CD4-positive, alpha-beta memory T cell (primary cell): ENCODE measurements around the gene ZBTB16. TPM values are rescaled to one million over a fixed set of nuclear protein-coding genes. Genes with fewer than 3 reads are reported as not detected.

Experiments used
- CTCF ChIA-PET: fragments of 350-600 bp; sonication (Branson Sonifier 250); formaldehyde crosslinking; loops from one replicate; lab custom pipeline; 2021; ENCODE audit warnings: inconsistent platforms; ENCODE audit not compliant: partially characterized antibody; lab: Charles Lee
- POLR2A ChIA-PET: fragments of 350-600 bp; sonication (Branson Sonifier 250); formaldehyde crosslinking; loops from one replicate; lab custom pipeline; 2021; ENCODE audit not compliant: partially characterized antibody; lab: Charles Lee
- DNase-seq, 5 donors: peaks; one replicate each; pipeline versions ENCODE4 v3.0.0 to v3.0.0-alpha.2; 2020 to 2022; ENCODE audit warnings: mixed read lengths in 1 of 5
- H3K27ac ChIP-seq: one replicate; pipeline ENCODE4 v1.7.0; 2013; ENCODE audit warnings: low read depth, low read length
- H3K27me3 ChIP-seq: 2 replicates; pipeline ENCODE4 v1.7.0; 2013; ENCODE audit warnings: mild to moderate bottlenecking, low read length, moderate library complexity; ENCODE audit not compliant: insufficient read depth
- H3K36me3 ChIP-seq: 2 replicates; pipeline ENCODE4 v1.7.0; 2013; ENCODE audit warnings: mild to moderate bottlenecking, low read length, moderate library complexity; ENCODE audit not compliant: insufficient read depth
- H3K4me1 ChIP-seq: 2 replicates; pipeline ENCODE4 v1.7.0; 2013; ENCODE audit warnings: mild to moderate bottlenecking, low read length, moderate library complexity; ENCODE audit not compliant: insufficient read depth
- H3K4me3 ChIP-seq, 2 donors: one replicate each; pipeline ENCODE4 v1.7.0; 2013; ENCODE audit warnings: low read length in 2 of 2, mild to moderate bottlenecking in 1 of 2
- H3K9me3 ChIP-seq, 2 donors: one replicate each; pipeline ENCODE4 v1.7.0; 2013; ENCODE audit warnings: low read length in 2 of 2, control low read depth in 1 of 2; ENCODE audit not compliant: control insufficient read depth in 1 of 2
- H3K27ac Mint-ChIP-seq, 7 donors: one replicate each; pipeline ENCODE4 v1.8.0; 2020 to 2021; ENCODE audit warnings: mixed read lengths in 7 of 7, mild to moderate bottlenecking in 6 of 7, inconsistent platforms in 3 of 7, moderate library complexity in 3 of 7
- H3K27me3 Mint-ChIP-seq, 2 donors: one replicate each; pipeline ENCODE4 v1.8.0; 2020 to 2021; ENCODE audit warnings: mixed read lengths in 2 of 2
- H3K36me3 Mint-ChIP-seq, 2 donors: one replicate each; pipeline ENCODE4 v1.8.0; 2020 to 2021; ENCODE audit warnings: mixed read lengths in 2 of 2, inconsistent platforms in 1 of 2, mild to moderate bottlenecking in 1 of 2
- H3K4me1 Mint-ChIP-seq, 4 donors: one replicate each; pipeline ENCODE4 v1.8.0; 2020 to 2021; ENCODE audit warnings: mixed read lengths in 4 of 4, mild to moderate bottlenecking in 1 of 4
- H3K4me3 Mint-ChIP-seq, 8 donors: one replicate each; pipeline ENCODE4 v1.8.0; 2020 to 2021; ENCODE audit warnings: mixed read lengths in 8 of 8, mild to moderate bottlenecking in 7 of 8, moderate library complexity in 6 of 8, inconsistent platforms in 3 of 8
- H3K9me3 Mint-ChIP-seq, 8 donors: one replicate each; pipeline ENCODE4 v1.8.0; 2020 to 2021; ENCODE audit warnings: mixed read lengths in 8 of 8, mild to moderate bottlenecking in 5 of 8, inconsistent platforms in 3 of 8, moderate library complexity in 1 of 8
- intact Hi-C: fragments of 100-400 bp; cut with micrococcal nuclease; formaldehyde crosslinking; loops from one replicate; pipeline ENCODE4 v1.15.1; 2023
- polyA plus RNA-seq, 2 donors: library from polyadenylated mRNA; unstranded; fragments of 300-500 nt; fragmentation: Illumina TruSeq; gene quantifications; one replicate each; pipeline ENCODE4 v1.2.3, GENCODE V29; 2021
- total RNA-seq, 2 experiments: library from RNA; stranded (reverse); gene quantifications; one replicate each; pipeline ENCODE4 v1.2.3, GENCODE V29; 2021

Gene ZBTB16
- total and polyA plus RNA-seq, 4 experiments from 2014 or later = 5.6 to 28.4 (median 8.6) TPM

DNA sequence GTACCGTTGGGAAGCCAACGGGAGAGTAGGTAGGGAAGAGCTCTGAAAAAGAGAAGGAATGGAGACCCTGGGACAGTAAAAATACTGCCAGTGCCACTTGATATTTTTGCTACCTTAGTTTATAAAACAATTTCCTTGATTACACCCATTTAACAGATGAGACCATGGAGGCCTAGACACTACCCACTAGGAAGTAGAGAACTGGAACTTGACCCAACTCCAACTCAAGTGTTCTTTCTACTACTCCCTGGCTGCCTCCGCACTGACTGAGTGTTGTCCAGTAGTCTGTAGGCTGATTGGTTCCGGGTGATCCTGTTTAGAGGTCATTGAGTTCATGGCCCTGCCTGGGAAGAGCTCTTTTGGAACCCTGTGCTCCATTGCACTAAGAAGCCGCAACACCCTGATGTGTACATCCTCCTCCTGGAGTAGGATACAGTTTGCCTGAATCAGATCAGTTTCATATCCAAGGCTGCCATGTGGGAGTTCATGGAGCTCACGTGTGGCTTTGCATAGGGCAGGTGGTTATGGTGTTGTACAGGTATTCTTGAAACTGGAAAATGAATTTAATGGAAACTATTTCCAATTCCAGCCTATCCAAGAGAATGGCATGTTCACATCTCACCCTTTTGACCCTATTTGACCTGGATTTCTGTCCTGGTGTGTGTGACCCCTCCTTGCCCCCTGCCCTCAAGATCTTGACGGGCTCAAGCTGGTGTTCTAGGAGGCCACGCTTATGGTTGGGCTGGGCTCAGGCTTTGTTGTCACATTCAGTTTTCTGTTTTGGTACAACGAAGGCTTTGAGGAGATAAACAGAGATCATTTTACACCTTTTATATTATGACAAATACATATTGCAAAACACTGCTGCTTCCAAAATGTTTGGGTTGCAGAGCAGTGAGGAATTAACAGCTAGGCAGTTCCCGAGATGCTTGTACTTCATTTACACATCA lies 134.5 kb downstream of the ZBTB16 start:
- intact Hi-C loops = loop anchor here (1.0 to 5.0 kb wide), 2 partner anchors 34 to 202 kb away; no protein-coding TSS in a partner anchor
- POLR2A ChIA-PET = interaction anchor here (0.9 to 4.0 kb wide), 7 partner anchors 10 to 133 kb away, joined by 3 to 33 read pairs (median 7); no protein-coding TSS in a partner anchor
- peaks cover 8% of the 10 kb centered on the region for H3K4me1 ChIP-seq

DNA sequence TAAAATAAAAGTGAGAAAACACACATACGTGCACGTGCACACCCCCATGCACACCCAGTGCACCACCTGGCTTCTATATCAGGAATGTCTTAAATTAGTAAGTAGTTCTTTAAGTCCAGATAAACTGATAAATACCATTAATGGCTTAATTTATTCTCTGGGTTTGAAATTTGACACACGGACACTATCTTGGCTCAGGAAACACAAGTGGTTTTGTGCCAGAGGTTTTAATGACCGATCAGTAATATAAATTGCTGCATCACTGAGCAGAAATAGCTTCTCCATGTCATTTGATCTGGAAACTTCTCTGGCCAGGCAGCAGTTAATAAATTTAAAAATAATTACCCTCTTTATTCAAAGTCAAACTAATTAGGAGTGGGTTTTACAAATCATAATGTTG lies 135.2 kb downstream of the ZBTB16 start:
- peak overlapping the region in 1 of 7 donors; percentile 85 for H3K27ac Mint-ChIP-seq
- intact Hi-C loops = loop anchor here (1.0 to 5.0 kb wide), 2 partner anchors 34 to 202 kb away; no protein-coding TSS in a partner anchor
- Histone ChIP-seq H3K4me3 (no peak overlapping the region), H3K36me3 (no peaks in the 10 kb centered on the region), H3K9me3 (no peaks in the 10 kb centered on the region), H3K27me3 (no peaks in the 10 kb centered on the region), H3K4me1 (peaks cover 8% of the 10 kb centered on the region), H3K27ac (no peak overlapping the region)
- H3K27me3 Mint-ChIP-seq = no peaks in the 10 kb centered on the region
- no peak overlapping the region for H3K4me3 Mint-ChIP-seq
- CTCF ChIA-PET = interaction anchor here (0.7 to 6.3 kb wide), 11 partner anchors 12 to 168 kb away, joined by 3 to 72 read pairs (median 4); no protein-coding TSS in a partner anchor
- H3K4me1 Mint-ChIP-seq = peaks cover 10 to 23% (median 14%) of the 10 kb centered on the region in 4 donors
- POLR2A ChIA-PET = interaction anchor here (1.2 to 4.0 kb wide), 2 partner anchors 11 to 14 kb away, joined by 3 to 33 read pairs; no protein-coding TSS in a partner anchor
- peaks cover 0 to 10% of the 10 kb centered on the region in 2 donors for H3K36me3 Mint-ChIP-seq
- peaks cover 0 to 7% (median 4%) of the 10 kb centered on the region in 8 donors for H3K9me3 Mint-ChIP-seq
- no peak for DNase-seq

More for the DNA sequence above, 134.5 kb downstream of the ZBTB16 start:
- no peak for DNase-seq
- Mint-ChIP-seq H3K36me3 (peaks cover 0 to 10% of the 10 kb centered on the region in 2 donors), H3K9me3 (peaks cover 0 to 7% (median 4%) of the 10 kb centered on the region in 8 donors), H3K27ac (peak overlapping the region in 4 of 7 donors; percentile 36 to 94 (median 58)), H3K27me3 (no peaks in the 10 kb centered on the region), H3K4me3 (no peak overlapping the region), H3K4me1 (peaks cover 10 to 24% (median 14%) of the 10 kb centered on the region in 4 donors)
- no peaks in the 10 kb centered on the region for H3K27me3 ChIP-seq
- CTCF ChIA-PET = interaction anchor here (0.7 to 6.3 kb wide), 23 partner anchors 12 to 298 kb away, joined by 3 to 72 read pairs (median 4); partner anchors contain the start of gene ZBTB16
- no peak overlapping the region for H3K4me3 ChIP-seq
- no peaks in the 10 kb centered on the region for H3K36me3 ChIP-seq
- H3K27ac ChIP-seq = no peak overlapping the region
- no peaks in the 10 kb centered on the region for H3K9me3 ChIP-seq

DNA sequence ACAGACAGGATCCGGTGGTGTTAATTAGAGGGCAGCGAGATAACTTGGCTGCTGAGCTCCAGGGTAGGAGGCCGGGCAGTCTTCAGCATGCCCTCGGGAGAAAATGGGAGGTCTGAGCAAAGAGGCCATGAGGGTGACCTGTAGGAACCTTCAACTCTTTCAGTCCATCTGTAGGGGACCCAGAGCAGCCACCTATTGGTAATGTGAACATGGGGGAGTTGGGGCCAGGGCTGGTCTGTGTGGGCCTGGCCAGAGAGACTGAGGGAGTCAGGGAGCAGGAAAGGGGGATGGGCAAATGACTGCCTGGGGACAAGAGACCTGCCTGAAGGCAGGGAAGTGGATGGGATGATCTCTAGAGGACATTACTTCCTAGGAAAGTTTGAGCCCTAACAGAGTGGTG lies 135.6 kb downstream of the ZBTB16 start:
- Mint-ChIP-seq H3K27me3 (no peaks in the 10 kb centered on the region), H3K4me1 (peaks cover 10 to 23% (median 14%) of the 10 kb centered on the region in 4 donors), H3K27ac (peak overlapping the region in 5 of 7 donors; percentile 24 to 85 (median 75)), H3K4me3 (no peak overlapping the region), H3K9me3 (peaks cover 0 to 7% (median 4%) of the 10 kb centered on the region in 8 donors), H3K36me3 (peaks cover 0 to 6% of the 10 kb centered on the region in 2 donors)
- no peak overlapping the region for H3K27ac ChIP-seq
- no peak for DNase-seq
- no peaks in the 10 kb centered on the region for H3K36me3 ChIP-seq
- CTCF ChIA-PET = interaction anchor here (1.0 to 6.3 kb wide), 9 partner anchors 13 to 299 kb away, joined by 3 to 72 read pairs (median 4); no protein-coding TSS in a partner anchor
- H3K4me3 ChIP-seq = no peak overlapping the region
- POLR2A ChIA-PET = interaction anchor here (0.6 to 4.0 kb wide), 2 partner anchors 11 to 35 kb away, joined by 3 to 33 read pairs; no protein-coding TSS in a partner anchor
- peaks cover 8% of the 10 kb centered on the region for H3K4me1 ChIP-seq
- intact Hi-C loops = no loop called here
- H3K27me3 ChIP-seq = no peaks in the 10 kb centered on the region
- H3K9me3 ChIP-seq = no peaks in the 10 kb centered on the region

DNA sequence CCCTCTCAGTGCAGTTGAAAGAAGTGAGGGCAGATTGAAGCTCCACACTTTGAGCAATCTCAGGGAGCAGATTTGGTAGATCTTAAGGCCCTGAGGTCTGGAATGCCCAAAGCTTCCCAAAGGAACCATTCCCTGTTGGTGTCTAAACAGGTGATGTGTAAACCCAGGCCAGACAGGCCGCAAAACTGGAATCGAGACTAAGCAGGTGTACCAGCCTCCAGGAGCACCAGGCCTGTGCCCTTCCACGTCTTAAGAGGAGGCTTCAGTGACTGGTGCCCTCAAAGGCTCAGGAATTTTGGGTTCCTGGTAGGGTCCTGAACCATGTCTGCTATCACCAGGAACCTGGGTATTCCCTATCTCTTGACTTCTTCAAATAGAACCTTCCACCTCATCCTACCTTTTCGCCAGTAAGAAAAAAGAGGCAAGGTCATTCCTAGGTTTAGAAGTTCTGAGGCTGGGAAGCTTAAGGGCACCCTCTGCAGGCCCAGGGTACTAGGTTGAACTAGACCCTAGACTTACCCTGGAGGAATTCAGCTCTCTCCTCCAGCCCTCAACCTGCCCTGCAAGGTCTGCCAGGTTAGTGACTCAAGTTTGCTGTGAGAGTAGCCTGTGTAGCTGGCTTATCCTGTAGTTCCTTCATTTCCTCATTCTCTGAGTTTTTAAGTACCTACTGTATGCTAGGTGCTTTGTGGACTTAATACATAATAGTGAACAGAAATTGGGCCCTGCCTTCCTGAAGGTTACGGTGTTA lies 136.6 kb downstream of the ZBTB16 start:
- peaks cover 10 to 23% (median 14%) of the 10 kb centered on the region in 4 donors for H3K4me1 Mint-ChIP-seq
- H3K36me3 Mint-ChIP-seq = no peaks in the 10 kb centered on the region
- POLR2A ChIA-PET = interaction anchor here (0.6 to 1.2 kb wide), 5 partner anchors 12 to 202 kb away, joined by 3 read pairs; no protein-coding TSS in a partner anchor
- H3K27ac Mint-ChIP-seq = peak overlapping the region in 1 of 7 donors; percentile 37
- Histone ChIP-seq H3K4me3 (no peak overlapping the region), H3K4me1 (peaks cover 8% of the 10 kb centered on the region), H3K27me3 (no peaks in the 10 kb centered on the region), H3K9me3 (no peaks in the 10 kb centered on the region), H3K36me3 (no peaks in the 10 kb centered on the region), H3K27ac (no peak overlapping the region)
- H3K4me3 Mint-ChIP-seq = no peak overlapping the region
- DNase-seq = no peak
- CTCF ChIA-PET = interaction anchor here (0.6 to 6.3 kb wide), 10 partner anchors 9 to 300 kb away, joined by 3 to 72 read pairs (median 8); no protein-coding TSS in a partner anchor
- intact Hi-C loops = loop anchor here (1.0 kb wide), 3 partner anchors 137 to 300 kb away; partner anchors contain the start of gene ZBTB16
- H3K27me3 Mint-ChIP-seq = no peaks in the 10 kb centered on the region
- H3K9me3 Mint-ChIP-seq = peaks cover 0 to 5% (median under 1%) of the 10 kb centered on the region in 8 donors

DNA sequence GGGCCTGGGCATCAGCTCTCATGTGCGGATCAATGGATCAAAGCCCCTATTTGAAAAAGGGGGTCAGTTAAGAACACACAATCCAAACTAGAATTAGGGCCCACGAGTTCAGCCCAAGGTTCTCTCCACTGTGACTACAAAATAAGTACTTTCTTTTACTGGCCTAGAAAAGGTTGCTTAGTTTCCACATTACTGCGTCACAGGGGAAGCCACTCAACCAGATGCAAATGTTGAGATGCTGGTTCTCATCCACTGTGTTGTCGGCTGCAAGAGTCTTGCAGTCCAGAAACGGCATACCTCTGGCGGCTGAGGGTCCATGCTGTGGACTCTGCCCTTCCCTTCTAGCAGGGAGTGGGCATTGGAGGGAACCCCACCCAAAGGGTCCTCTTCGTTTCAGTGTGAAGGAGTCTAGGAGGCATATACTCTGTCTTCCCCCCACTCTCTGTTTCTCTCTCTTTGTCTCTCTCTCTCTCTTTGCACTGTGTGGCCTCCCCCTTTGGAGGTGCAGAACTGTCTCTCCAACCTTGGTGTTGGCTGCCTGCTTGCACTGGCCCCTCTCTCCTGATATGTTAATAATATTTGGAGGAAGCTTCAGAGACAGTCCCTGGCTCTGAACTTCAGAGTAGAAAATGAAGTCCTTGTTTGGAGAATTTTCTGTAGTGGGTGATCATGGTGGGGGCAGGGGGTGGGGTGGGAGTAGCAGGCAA lies 137.6 kb downstream of the ZBTB16 start:
- H3K4me3 ChIP-seq = no peak overlapping the region
- H3K4me1 ChIP-seq = peaks cover 8% of the 10 kb centered on the region
- no peaks in the 10 kb centered on the region for H3K27me3 ChIP-seq
- Mint-ChIP-seq H3K27me3 (no peaks in the 10 kb centered on the region), H3K36me3 (no peaks in the 10 kb centered on the region), H3K27ac (peak overlapping the region in 4 of 7 donors; percentile 11 to 79 (median 60)), H3K4me3 (no peak overlapping the region), H3K4me1 (peaks cover 6 to 23% (median 14%) of the 10 kb centered on the region in 4 donors), H3K9me3 (no peaks in the 10 kb centered on the region)
- H3K9me3 ChIP-seq = no peaks in the 10 kb centered on the region
- intact Hi-C loops = loop anchor here (1.0 kb wide), 3 partner anchors 138 to 301 kb away; partner anchors contain the start of gene ZBTB16
- no peak overlapping the region for H3K27ac ChIP-seq
- ChIA-PET POLR2A (interaction anchor here (0.9 to 1.2 kb wide), 3 partner anchors 13 to 203 kb away, joined by 3 read pairs; no protein-coding TSS in a partner anchor), CTCF (interaction anchor here (0.6 to 6.3 kb wide), 11 partner anchors 8 to 301 kb away, joined by 3 to 72 read pairs (median 7); no protein-coding TSS in a partner anchor)
- H3K36me3 ChIP-seq = no peaks in the 10 kb centered on the region
- no peak for DNase-seq
